Hematopoietic multipotent progenitor cell treated with erythropoietin and hydrocortisone succinate and interleukin-3 and kit ligand, for 6 days (in vitro differentiated cells): ENCODE measurements around the gene USP17L24.
"Not testable (repeated sequence)": the region's sequence is repeated elsewhere in the genome, so short reads cannot be mapped to it uniquely, and the experiment has no call there.

Experiments used
- DNase-seq: peaks from one replicate; pipeline ENCODE4 v3.0.0-alpha.2; 2015

USP17L24 gene, protein sequence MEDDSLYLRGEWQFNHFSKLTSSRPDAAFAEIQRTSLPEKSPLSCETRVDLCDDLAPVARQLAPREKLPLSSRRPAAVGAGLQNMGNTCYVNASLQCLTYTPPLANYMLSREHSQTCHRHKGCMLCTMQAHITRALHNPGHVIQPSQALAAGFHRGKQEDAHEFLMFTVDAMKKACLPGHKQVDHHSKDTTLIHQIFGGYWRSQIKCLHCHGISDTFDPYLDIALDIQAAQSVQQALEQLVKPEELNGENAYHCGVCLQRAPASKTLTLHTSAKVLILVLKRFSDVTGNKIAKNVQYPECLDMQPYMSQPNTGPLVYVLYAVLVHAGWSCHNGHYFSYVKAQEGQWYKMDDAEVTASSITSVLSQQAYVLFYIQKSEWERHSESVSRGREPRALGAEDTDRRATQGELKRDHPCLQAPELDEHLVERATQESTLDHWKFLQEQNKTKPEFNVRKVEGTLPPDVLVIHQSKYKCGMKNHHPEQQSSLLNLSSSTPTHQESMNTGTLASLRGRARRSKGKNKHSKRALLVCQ

DNA sequence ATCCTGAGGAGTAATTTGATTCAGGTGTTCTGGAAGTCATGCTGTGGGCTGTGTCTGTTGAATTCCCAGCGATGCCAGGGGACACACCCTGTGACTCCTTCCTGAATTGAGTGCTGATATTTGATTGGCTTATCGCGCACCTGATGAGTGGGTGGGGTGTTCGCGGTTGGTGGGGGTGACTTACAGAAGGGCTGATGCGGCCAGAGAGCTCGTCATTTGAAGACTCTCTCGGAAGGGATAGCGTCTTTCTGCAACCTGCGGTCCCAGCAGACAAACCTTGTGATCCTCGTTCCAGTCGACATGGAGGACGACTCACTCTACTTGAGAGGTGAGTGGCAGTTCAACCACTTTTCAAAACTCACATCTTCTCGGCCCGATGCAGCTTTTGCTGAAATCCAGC is at the start of gene USP17L24:
TSS of gene USP17L24 (plus strand) at position 301 of the 400 bp plus-strand sequence. CDS start at position 301, 0 bp downstream.
- not testable (repeated sequence) for DNase-seq

DNA sequence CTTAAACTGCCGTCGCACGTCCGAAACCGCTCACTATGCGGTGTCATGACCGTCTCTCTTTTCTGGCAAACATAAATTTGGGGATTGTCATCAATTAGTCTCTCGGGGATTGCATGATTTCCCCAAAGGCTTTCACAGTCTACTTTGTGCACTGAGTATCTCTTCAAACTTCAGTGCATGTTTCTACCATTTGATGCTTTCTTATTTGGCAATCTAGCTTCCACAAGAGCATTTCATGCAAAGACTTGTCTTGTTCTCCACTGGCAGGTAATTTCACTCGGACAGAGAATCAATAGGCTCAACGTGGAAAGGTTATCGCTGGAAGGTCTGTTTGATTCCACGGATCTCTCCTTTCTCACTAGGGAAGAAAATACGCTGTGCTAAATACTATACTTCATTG is 774 bp upstream of the USP17L24 start:
- not testable (repeated sequence) for DNase-seq

- not testable (repeated sequence) for DNase-seq
Observed at GRCh38 chr4:9329611-9330010, 4.6 kb downstream of the USP17L24 start, which contains the start of gene USP17L25. Gene USP17L25, plus strand, starts transcription at chr4:9329911. Its CDS starts 0 bp downstream, at chr4:9329911.

DNA sequence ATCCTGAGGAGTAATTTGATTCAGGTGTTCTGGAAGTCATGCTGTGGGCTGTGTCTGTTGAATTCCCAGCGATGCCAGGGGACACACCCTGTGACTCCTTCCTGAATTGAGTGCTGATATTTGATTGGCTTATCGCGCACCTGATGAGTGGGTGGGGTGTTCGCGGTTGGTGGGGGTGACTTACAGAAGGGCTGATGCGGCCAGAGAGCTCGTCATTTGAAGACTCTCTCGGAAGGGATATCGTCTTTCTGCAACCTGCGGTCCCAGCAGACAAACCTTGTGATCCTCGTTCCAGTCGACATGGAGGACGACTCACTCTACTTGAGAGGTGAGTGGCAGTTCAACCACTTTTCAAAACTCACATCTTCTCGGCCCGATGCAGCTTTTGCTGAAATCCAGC is 9.4 kb downstream of the USP17L24 start, which contains the start of gene USP17L26:
TSS of gene USP17L26 (plus strand) at position 301 of the 400 bp plus-strand sequence. CDS start at position 301, 0 bp downstream.
- DNase-seq = not testable (repeated sequence)

GRCh38 chr4:9339103-9339502 is 14.1 kb downstream of the USP17L24 start, which contains the start of gene USP17L5:
Gene USP17L5, plus strand, starts transcription at chr4:9339403. Its CDS starts 0 bp downstream, at chr4:9339403.
- DNase-seq = not testable (repeated sequence)

DNA sequence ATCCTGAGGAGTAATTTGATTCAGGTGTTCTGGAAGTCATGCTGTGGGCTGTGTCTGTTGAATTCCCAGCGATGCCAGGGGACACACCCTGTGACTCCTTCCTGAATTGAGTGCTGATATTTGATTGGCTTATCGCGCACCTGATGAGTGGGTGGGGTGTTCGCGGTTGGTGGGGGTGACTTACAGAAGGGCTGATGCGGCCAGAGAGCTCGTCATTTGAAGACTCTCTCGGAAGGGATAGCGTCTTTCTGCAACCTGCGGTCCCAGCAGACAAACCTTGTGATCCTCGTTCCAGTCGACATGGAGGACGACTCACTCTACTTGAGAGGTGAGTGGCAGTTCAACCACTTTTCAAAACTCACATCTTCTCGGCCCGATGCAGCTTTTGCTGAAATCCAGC is 18.9 kb downstream of the USP17L24 start, which contains the start of gene USP17L27:
TSS of gene USP17L27 (plus strand) at position 301 of the 400 bp plus-strand sequence. CDS start at position 301, 0 bp downstream.
- DNase-seq = not testable (repeated sequence)

GRCh38 chr4:9348593-9348992 is 23.6 kb downstream of the USP17L24 start, which contains the start of gene USP17L28:
Gene USP17L28, plus strand, starts transcription at chr4:9348893. Its CDS starts 0 bp downstream, at chr4:9348893.
- DNase-seq = not testable (repeated sequence)

GRCh38 chr4:9350866-9351265 is 25.9 kb downstream of the USP17L24 start:
- not testable (repeated sequence) for DNase-seq

DNA sequence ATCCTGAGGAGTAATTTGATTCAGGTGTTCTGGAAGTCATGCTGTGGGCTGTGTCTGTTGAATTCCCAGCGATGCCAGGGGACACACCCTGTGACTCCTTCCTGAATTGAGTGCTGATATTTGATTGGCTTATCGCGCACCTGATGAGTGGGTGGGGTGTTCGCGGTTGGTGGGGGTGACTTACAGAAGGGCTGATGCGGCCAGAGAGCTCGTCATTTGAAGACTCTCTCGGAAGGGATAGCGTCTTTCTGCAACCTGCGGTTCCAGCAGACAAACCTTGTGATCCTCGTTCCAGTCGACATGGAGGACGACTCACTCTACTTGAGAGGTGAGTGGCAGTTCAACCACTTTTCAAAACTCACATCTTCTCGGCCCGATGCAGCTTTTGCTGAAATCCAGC is 28.4 kb downstream of the USP17L24 start, which contains the start of gene USP17L29:
TSS of gene USP17L29 (plus strand) at position 301 of the 400 bp plus-strand sequence. CDS start at position 301, 0 bp downstream.
- not testable (repeated sequence) for DNase-seq

- not testable (repeated sequence) for DNase-seq
Observed at GRCh38 chr4:9362829-9363228, 37.9 kb downstream of the USP17L24 start, which contains the start of gene USP17L30. Gene USP17L30, plus strand, starts transcription at chr4:9363129. Its CDS starts 0 bp downstream, at chr4:9363129.
